ENCODE measurements around the gene CENPT.
"Not testable (repeated sequence)": the region's sequence is repeated elsewhere in the genome, so short reads cannot be mapped to it uniquely, and the experiment has no call there.

The CENPT gene

GRCh38 chr16:67841198-67841815 is 6.2 kb downstream of the CENPT start:
- TF ChIP-seq CTCF (IDR thresholded peaks at IDR 0.05; ENCODE audit: extremely low read depth, missing control alignments): no peak

GRCh38 chr16:67837811-67838210 is 9.7 kb downstream of the CENPT start:
- DNase-seq (ENCODE audit: low spot score): no peak
- TF ChIP-seq CTCF (IDR thresholded peaks at IDR 0.05; ENCODE audit: extremely low read depth, missing control alignments): no peak

More at GRCh38 chr16:67841198-67841815, 6.2 kb downstream of the CENPT start:
- DNase-seq (ENCODE audit: low spot score): no peak

- DNase-seq (ENCODE audit: low spot score): not testable (repeated sequence)
Measured at GRCh38 chr16:67837190-67837589, 10.3 kb downstream of the CENPT start.

GRCh38 chr16:67834242-67834614 is 13.3 kb downstream of the CENPT start:
- no peak for DNase-seq (ENCODE audit: low spot score)
- TF ChIP-seq CTCF (IDR thresholded peaks at IDR 0.05; ENCODE audit: extremely low read depth, missing control alignments): no peak

GRCh38 chr16:67833415-67834241 is 13.9 kb downstream of the CENPT start:
- no peak for TF ChIP-seq CTCF (IDR thresholded peaks at IDR 0.05; ENCODE audit: extremely low read depth, missing control alignments)
- DNase-seq (ENCODE audit: low spot score): peak; percentile 96

GRCh38 chr16:67833030-67833414 is 14.5 kb downstream of the CENPT start:
- no peak for TF ChIP-seq CTCF (IDR thresholded peaks at IDR 0.05; ENCODE audit: extremely low read depth, missing control alignments)
- no peak for DNase-seq (ENCODE audit: low spot score)

GRCh38 chr16:67828651-67829050 is 18.8 kb downstream of the CENPT start:
- DNase-seq (ENCODE audit: low spot score): no peak
- TF ChIP-seq CTCF (IDR thresholded peaks at IDR 0.05; ENCODE audit: extremely low read depth, missing control alignments): no peak

Data from GM20000 (cell line).